ENCODE measurements around the gene VSIR.
A peak's percentile ranks its signal among the peaks of the same experiment; 100 is the strongest.

Gene VSIR

GRCh38 chr10:71746344-71747037 lies 26.8 kb downstream of the VSIR start:
- no peak for DNase-seq

GRCh38 chr10:71745664-71746250 lies 27.6 kb downstream of the VSIR start:
- no peak for DNase-seq

GRCh38 chr10:71744897-71745663 lies 28.2 kb downstream of the VSIR start:
- no peak for DNase-seq

GRCh38 chr10:71743866-71744265 lies 29.5 kb downstream of the VSIR start:
- DNase-seq, result no peak

GRCh38 chr10:71743089-71743838 lies 30.1 kb downstream of the VSIR start:
- DNase-seq, result no peak

- no peak for DNase-seq
Observed at GRCh38 chr10:71742301-71743088, 30.8 kb downstream of the VSIR start.

GRCh38 chr10:71741671-71742070 lies 31.6 kb downstream of the VSIR start:
- DNase-seq, result no peak

GRCh38 chr10:71741029-71741428 lies 32.3 kb downstream of the VSIR start:
- DNase-seq, result no peak

- DNase-seq, result no peak
Observed at GRCh38 chr10:71740069-71740653, 33.2 kb downstream of the VSIR start.

- no peak for DNase-seq
Observed at GRCh38 chr10:71739358-71739900, 33.9 kb downstream of the VSIR start.

GRCh38 chr10:71737834-71738197 lies 35.5 kb downstream of the VSIR start:
- no peak for DNase-seq

- DNase-seq, result peak; percentile 80
Observed at GRCh38 chr10:71737001-71737833, 36.1 kb downstream of the VSIR start.

- peak; percentile 71 for DNase-seq
Observed at GRCh38 chr10:71736570-71736952, 36.8 kb downstream of the VSIR start.

- no peak for DNase-seq
Observed at GRCh38 chr10:71735709-71736569, 37.4 kb downstream of the VSIR start.

GRCh38 chr10:71734797-71735196 lies 38.5 kb downstream of the VSIR start:
- DNase-seq, result no peak

GRCh38 chr10:71731791-71732190 lies 41.5 kb downstream of the VSIR start:
- DNase-seq, result no peak

- no peak for DNase-seq
Observed at GRCh38 chr10:71729161-71729636, 44.1 kb downstream of the VSIR start.

GRCh38 chr10:71727738-71728737 lies 45.3 kb downstream of the VSIR start:
- peak; percentile 65 for DNase-seq
